Activated CD8-positive, alpha-beta memory T cell treated with anti-CD3 and anti-CD28 coated beads for 36 hours (primary cell): ENCODE data around the gene WDPCP. TPM values are rescaled to one million over a fixed set of nuclear protein-coding genes. Genes with fewer than 3 reads are reported as not detected.

Experiments
- CTCF ChIA-PET: fragments of 350-600 bp; sonication (Branson Sonifier 250); formaldehyde crosslinking; loops from one replicate; lab custom pipeline; 2021; ENCODE audit warnings: antibody characterized with exemption; lab: Charles Lee
- POLR2A ChIA-PET: fragments of 350-600 bp; sonication (Branson Sonifier 250); formaldehyde crosslinking; loops from one replicate; lab custom pipeline; 2021; ENCODE audit warnings: antibody characterized with exemption; lab: Charles Lee
- total RNA-seq, 2 experiments: library from RNA; stranded (reverse); gene quantifications; one replicate each; pipeline ENCODE4 v1.2.3, GENCODE V29; 2021

WDPCP gene
- total RNA-seq, 2 experiments from 2014 or later: 5.5 to 7.8 TPM

GRCh38 chr2:63093502-63093901 lies 494.8 kb downstream of the WDPCP start:
- CTCF ChIA-PET: no interaction called here
- POLR2A ChIA-PET: no interaction called here

GRCh38 chr2:63092857-63093256 lies 495.4 kb downstream of the WDPCP start:
- ChIA-PET POLR2A (no interaction called here), CTCF (no interaction called here)

- ChIA-PET POLR2A (no interaction called here), CTCF (no interaction called here)
Observed at GRCh38 chr2:63092401-63092800, 495.9 kb downstream of the WDPCP start.

- CTCF ChIA-PET: no interaction called here
- POLR2A ChIA-PET: no interaction called here
Observed at GRCh38 chr2:63086687-63087086, 501.6 kb downstream of the WDPCP start.

GRCh38 chr2:63081404-63081803 lies 506.9 kb downstream of the WDPCP start:
- CTCF ChIA-PET: no interaction called here

GRCh38 chr2:63078852-63079606 lies 509.2 kb downstream of the WDPCP start:
- POLR2A ChIA-PET: no interaction called here
- CTCF ChIA-PET: no interaction called here

More at GRCh38 chr2:63081404-63081803, 506.9 kb downstream of the WDPCP start:
- POLR2A ChIA-PET: no interaction called here

GRCh38 chr2:63074399-63074798 lies 513.9 kb downstream of the WDPCP start:
- ChIA-PET CTCF (interaction anchor here (0.7 kb wide), 1 partner anchor 8 kb away, joined by 3 read pairs; no protein-coding TSS in a partner anchor), POLR2A (interaction anchor here (0.7 kb wide), 1 partner anchor 23 kb away, joined by 3 read pairs; no protein-coding TSS in a partner anchor)

- POLR2A ChIA-PET: interaction anchor here (0.7 kb wide), 1 partner anchor 23 kb away, joined by 3 read pairs; no protein-coding TSS in a partner anchor
Observed at GRCh38 chr2:63073994-63074393, 514.3 kb downstream of the WDPCP start.

GRCh38 chr2:63071664-63072063 lies 516.6 kb downstream of the WDPCP start:
- POLR2A ChIA-PET: no interaction called here
- CTCF ChIA-PET: no interaction called here

More at GRCh38 chr2:63073994-63074393, 514.3 kb downstream of the WDPCP start:
- CTCF ChIA-PET: no interaction called here

Other genes with a start within 250 kb of the WDPCP start
- gene MDH1, start 486 bp upstream of the WDPCP start, total RNA-seq: 100 to 1,000 TPM; 214 to 224 TPM